Fibroblast of the aortic adventitia (primary cell): Measurements from ENCODE around the gene ZCCHC7. TPM values are rescaled to one million over a fixed set of nuclear protein-coding genes. Genes with fewer than 3 reads are reported as not detected.
A peak's percentile ranks its signal among the peaks of the same experiment; 100 is the strongest.
"Not testable (repeated sequence)": the region's sequence is repeated elsewhere in the genome, so short reads cannot be mapped to it uniquely, and the experiment has no call there.

Experiments used
- DNase-seq: peaks from one replicate; pipeline ENCODE4 v3.0.0-alpha.2; 2010; ENCODE audit warnings: low read depth
- H3K4me3 ChIP-seq: 2 replicates; pipeline ENCODE4 v1.5.1; 2011; ENCODE audit warnings: low read depth, mild to moderate bottlenecking, control low read depth, low read length, moderate library complexity
- CTCF ChIP-seq: IDR thresholded peaks from 2 replicates; pipeline ENCODE4 v1.5.1; 2011; ENCODE audit warnings: mild to moderate bottlenecking, low read length, control low read depth, inconsistent platforms; ENCODE audit not compliant: insufficient read depth
- total RNA-seq: library from RNA; depleted of rRNA; stranded (reverse); fragments of >200 nt; gene quantifications from 2 replicates; pipeline ENCODE4 v1.2.3, GENCODE V29; 2012; ENCODE audit warnings: low replicate concordance

ZCCHC7 gene
- 31.8 and 38.5 TPM in 2 replicates for total RNA-seq

DNA sequence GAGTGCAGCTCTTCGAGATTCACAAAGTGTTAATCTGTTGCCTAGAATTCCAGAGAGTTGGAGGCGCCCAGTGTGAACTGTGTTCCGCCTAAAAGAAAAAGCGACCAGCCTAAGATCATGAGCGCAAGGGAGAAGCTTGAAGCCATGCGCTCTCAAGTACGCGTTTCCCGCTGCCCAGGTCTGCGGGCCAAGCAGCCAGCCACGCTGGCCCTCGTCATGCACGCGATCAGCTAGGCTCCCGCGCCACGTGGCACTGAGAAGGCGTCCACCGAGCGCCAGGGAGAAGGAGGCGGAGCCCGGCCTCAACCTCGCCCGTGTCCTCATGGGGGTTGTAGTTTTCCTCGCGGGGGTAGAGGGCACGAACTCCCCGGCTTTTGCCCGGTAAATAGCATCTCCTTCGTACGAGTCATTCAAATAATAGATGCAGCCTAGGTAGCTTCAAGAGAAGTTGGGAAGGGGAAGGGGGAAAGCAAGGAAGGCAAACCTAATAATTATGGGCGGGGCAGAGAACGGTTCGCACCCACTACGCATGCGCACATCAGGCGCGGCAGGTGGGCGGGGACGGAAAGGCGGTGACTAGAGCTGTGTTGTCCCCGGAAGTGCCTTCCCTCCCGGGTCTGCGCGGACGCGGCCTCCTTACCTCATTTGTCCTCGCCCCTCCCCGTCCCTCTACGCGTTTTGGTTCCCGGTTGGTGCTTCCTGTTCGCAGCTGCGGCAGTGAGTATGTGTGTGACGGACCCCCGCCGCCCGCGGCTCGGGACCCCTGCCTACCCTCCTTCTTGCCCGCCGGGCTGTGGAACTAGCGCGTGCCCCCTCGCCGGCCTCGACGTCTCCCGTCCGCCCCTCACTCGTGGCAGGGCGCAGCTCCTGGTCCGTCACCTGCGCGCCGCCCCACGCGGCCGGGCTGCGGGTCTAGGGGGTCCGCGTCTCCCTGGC lies at the start of gene ZCCHC7:
Gene ZCCHC7, plus strand, starts transcription at position 668 of the 936 bp plus-strand sequence.
- H3K4me3 ChIP-seq = peak within 1 kb of the TSS; percentile 80
- peak; percentile 95 for DNase-seq
- no peak for TF ChIP-seq CTCF

DNA sequence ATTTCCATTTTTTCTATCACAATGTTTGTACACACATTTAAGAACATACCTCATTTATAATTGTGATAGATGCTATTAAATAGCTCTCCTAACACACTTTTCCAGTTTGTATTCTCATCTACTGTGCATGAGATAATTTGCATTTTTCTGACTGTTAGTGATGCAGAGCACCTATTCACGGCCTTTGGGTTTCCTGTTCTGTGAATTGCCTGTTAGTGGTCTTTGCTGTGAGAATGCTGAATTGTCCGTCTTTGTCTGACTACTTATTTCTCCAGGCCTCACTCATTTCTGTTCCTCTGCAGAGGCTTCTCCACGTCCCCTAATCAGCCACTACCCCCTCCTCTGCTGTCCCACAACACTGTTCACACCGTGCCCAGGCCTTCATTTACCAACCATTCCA lies 45.6 kb upstream of the ZCCHC7 start:
- not testable (repeated sequence) for H3K4me3 ChIP-seq, DNase-seq

GRCh38 chr9:37079370-37080164 lies 40.8 kb upstream of the ZCCHC7 start:
- H3K4me3 ChIP-seq = peak overlapping the region; percentile 91

GRCh38 chr9:37080165-37080628 lies 40.2 kb upstream of the ZCCHC7 start:
- DNase-seq = peak; percentile 31
- H3K4me3 ChIP-seq = peak overlapping the region; percentile 91

More at GRCh38 chr9:37079370-37080164, 40.8 kb upstream of the ZCCHC7 start:
- TF ChIP-seq CTCF = peak; percentile 1
- DNase-seq = peak; percentile 93

DNA sequence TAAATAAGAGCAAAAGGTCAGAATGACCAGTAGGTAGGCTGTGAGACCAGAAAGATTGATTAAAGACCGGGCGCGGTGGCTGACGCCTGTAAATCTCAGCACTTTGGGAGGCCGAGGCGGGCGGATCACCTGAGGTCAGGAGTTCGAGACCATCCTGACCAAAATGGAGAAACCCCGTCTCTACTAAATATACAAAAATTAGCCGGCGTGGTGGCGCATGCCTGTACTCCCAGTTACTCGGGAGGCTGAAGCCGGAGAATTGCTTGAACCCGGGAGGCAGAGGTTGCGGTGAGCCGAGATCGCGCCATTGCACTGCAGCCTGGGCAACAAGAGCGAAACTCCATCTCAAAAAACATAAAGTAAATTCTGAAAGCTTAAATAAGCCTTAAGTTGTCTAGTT lies 38.9 kb upstream of the ZCCHC7 start:
- DNase-seq, H3K4me3 ChIP-seq: not testable (repeated sequence)

- DNase-seq = peak; percentile 35
- TF ChIP-seq CTCF = no peak
Measured at GRCh38 chr9:37082214-37082765, 38.1 kb upstream of the ZCCHC7 start.

GRCh38 chr9:37083654-37084053 lies 36.7 kb upstream of the ZCCHC7 start:
- no peak for DNase-seq
- no peak for TF ChIP-seq CTCF
- H3K4me3 ChIP-seq = no peak overlapping the region

More at GRCh38 chr9:37082214-37082765, 38.1 kb upstream of the ZCCHC7 start:
- H3K4me3 ChIP-seq = no peak overlapping the region

DNA sequence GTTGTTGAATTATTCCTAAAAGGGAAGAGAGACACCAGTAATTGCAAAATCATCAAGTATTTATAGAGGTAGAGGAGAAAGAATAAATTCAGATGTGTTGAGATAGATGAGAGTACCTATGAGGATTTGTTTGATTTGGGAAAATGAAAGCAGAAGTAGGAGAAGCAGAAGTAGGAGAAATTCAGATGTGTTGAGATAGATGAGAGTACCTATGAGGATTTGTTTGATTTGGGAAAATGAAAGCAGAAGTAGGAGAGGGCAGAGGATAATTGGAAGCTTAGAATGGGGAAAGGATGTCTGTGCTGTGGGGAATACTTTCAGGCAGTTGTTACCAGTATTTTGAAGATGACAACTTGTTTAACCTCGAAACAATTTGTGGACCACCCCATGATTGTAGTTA lies 35.1 kb upstream of the ZCCHC7 start:
- no peak for DNase-seq
- no peak for TF ChIP-seq CTCF
- no peak overlapping the region for H3K4me3 ChIP-seq

DNA sequence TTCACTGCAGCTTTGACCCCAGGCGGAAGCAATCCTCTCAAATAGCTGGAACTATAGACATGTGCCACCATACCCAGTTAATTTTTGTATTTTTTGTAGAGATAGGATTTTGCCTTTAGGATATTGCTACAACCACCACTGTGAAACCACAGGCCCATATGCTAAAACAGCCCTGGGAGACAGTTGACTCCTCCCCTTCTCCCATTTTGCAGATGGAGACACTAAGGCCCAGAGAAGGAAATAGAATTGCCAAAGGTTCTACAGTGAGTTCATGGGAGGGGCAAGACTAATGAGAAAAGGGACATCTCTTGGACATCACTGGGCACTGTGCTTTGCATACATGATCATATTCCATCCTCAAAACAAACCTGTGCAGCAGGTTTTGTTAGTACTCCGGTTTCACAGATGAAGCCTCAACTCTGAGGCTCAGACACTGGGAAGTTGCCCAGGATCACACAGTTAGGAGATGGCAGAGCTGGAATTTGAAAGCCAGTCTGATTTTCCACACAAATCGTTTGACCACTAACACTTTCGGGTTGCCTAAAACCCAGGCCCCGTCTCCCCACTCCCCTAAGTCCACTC lies 27.6 kb upstream of the ZCCHC7 start:
- H3K4me3 ChIP-seq, DNase-seq: not testable (repeated sequence)
